Measurements from ENCODE around the gene MSRB1.

- TF ChIP-seq MAFK (conservative IDR thresholded peaks at IDR 0.05 in 1 of 2, IDR thresholded peaks at IDR 0.05 in 1 of 2; ENCODE audit: low read length in 2 of 2), result no peak
- TF ChIP-seq NFYB (CRISPR knock-in tag; IDR thresholded peaks at IDR 0.05), result peak; percentile 96
- peak; percentile 2; the same call in 1 of the 2 replicates for TF ChIP-seq CTCF (CRISPR knock-in tag; IDR thresholded peaks at IDR 0.05)
- no peak for TF ChIP-seq ZNF609 (CRISPR knock-in tag; IDR thresholded peaks at IDR 0.05; ENCODE audit: borderline replicate concordance)
- no peak for TF ChIP-seq STAG1 (CRISPR knock-in tag; IDR thresholded peaks at IDR 0.05)
- TF ChIP-seq ZNF652 (CRISPR knock-in tag; IDR thresholded peaks at IDR 0.05; ENCODE audit: borderline replicate concordance, low read depth), result no peak
- 0 out of 2 replicates have a peak, but pooled peaks have one; percentile 25 for TF ChIP-seq TEAD2 (CRISPR knock-in tag; IDR thresholded peaks at IDR 0.05)
- TF ChIP-seq HMG20B (CRISPR knock-in tag; conservative IDR thresholded peaks at IDR 0.05), result no peak; the same call in 1 of the 2 replicates
- TF ChIP-seq ZFP91 (CRISPR knock-in tag; IDR thresholded peaks at IDR 0.05; ENCODE audit: borderline replicate concordance), result peak; percentile 44; the same call in 1 of the 2 replicates
Measured at GRCh38 chr16:1964506-1965395, 21.8 kb upstream of the MSRB1 start, which contains the start of gene RPS2.

All from HepG2 (cell line).